ENCODE measurements around the gene GRK5.

GRCh38 chr10:119256030-119256429 is 48.7 kb downstream of the GRK5 start:
- TF ChIP-seq SUZ12 (IDR thresholded peaks at IDR 0.05) (no peak), PKNOX1 (IDR thresholded peaks at IDR 0.05) (no peak), TARDBP (IDR thresholded peaks at IDR 0.05) (no peak), SP1 (IDR thresholded peaks at IDR 0.05) (no peak), ARNT (IDR thresholded peaks at IDR 0.05) (no peak), FOXK2 (IDR thresholded peaks at IDR 0.05) (no peak)

All from HEK293T (cell line).